ENCODE data around the gene NHSL2.

DNA sequence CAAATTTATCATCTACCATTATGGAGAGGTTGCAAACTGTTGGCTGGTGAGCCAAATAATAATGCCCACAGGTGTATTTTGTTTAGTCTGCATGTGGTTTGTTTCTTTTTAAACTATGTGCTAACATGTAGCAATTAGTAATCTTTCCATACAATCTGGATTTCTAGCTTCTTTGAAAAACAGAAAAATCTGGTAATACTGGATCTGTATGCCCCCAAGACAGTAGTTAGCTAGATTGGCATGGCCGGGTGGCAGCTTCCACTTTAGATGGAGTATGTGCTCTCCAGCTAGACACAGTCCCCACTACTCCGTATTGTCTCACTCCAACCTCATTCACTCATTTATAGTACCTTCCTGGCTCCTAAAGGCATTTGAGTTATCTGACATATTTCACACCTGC, 91.3 kb downstream of the NHSL2 start:
- TF ChIP-seq THAP11 (CRISPR knock-in tag; IDR thresholded peaks at IDR 0.05), result no peak
- no peak for TF ChIP-seq TOPORS (CRISPR knock-in tag; IDR thresholded peaks at IDR 0.05)
- TF ChIP-seq, protein P1, sequence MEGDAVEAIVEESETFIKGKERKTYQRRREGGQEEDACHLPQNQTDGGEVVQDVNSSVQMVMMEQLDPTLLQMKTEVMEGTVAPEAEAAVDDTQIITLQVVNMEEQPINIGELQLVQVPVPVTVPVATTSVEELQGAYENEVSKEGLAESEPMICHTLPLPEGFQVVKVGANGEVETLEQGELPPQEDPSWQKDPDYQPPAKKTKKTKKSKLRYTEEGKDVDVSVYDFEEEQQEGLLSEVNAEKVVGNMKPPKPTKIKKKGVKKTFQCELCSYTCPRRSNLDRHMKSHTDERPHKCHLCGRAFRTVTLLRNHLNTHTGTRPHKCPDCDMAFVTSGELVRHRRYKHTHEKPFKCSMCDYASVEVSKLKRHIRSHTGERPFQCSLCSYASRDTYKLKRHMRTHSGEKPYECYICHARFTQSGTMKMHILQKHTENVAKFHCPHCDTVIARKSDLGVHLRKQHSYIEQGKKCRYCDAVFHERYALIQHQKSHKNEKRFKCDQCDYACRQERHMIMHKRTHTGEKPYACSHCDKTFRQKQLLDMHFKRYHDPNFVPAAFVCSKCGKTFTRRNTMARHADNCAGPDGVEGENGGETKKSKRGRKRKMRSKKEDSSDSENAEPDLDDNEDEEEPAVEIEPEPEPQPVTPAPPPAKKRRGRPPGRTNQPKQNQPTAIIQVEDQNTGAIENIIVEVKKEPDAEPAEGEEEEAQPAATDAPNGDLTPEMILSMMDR (CRISPR knock-in tag; IDR thresholded peaks at IDR 0.05), result no peak
- no peak for TF ChIP-seq ATF7-NPFF (CRISPR knock-in tag; IDR thresholded peaks at IDR 0.05; ENCODE audit: low read depth)
- no peak for TF ChIP-seq ARNT2 (CRISPR knock-in tag; IDR thresholded peaks at IDR 0.05; ENCODE audit: low read depth)
- no peak for TF ChIP-seq GLI4 (CRISPR knock-in tag; IDR thresholded peaks at IDR 0.05; ENCODE audit: borderline replicate concordance)
- TF ChIP-seq NFATC3 (CRISPR knock-in tag; IDR thresholded peaks at IDR 0.05), result no peak
- no peak for TF ChIP-seq ZFP41 (CRISPR knock-in tag; IDR thresholded peaks at IDR 0.05; ENCODE audit: borderline replicate concordance)

All from HepG2 (cell line).